Heart left ventricle (tissue), 13 donors: Measurements from ENCODE around the gene PCDHB13.

Experiments used
- POLR2A ChIP-seq, 2 donors: fragments of 450-650 bp; IDR thresholded peaks; one replicate each; pipeline ENCODE4 v1.6.1; 2017; ENCODE audit warnings: antibody characterized with exemption in 2 of 2, mild to moderate bottlenecking in 2 of 2, moderate library complexity in 2 of 2
- TF ChIP-seq, protein P1 (sequence below), 12 donors: fragments of 200-600 bp; sonication (generic) in 4 of 12; IDR thresholded peaks; one replicate each; pipeline versions ENCODE4 v1.5.0 to v1.8.0; 2018 to 2022; ENCODE audit warnings: antibody characterized with exemption in 12 of 12, mild to moderate bottlenecking in 5 of 12
- donor health status: ischemic (EF 13 %, LVEDD 7.1; RV severe dilation, severe dysfunction).
- donor health status: DM: no; HTN: yes; CAD: no.
- donor health status: DM: no; HTN: no; CAD: no.
- donor health status: ischemic (EF 25% LVEDD 6.9; RV normal size, moderate dysfunction).
- donor health status: ischemic (EF 25% LVEDD 5.7; RV mildly dilated, moderate dysfunction).
- donor health status: ischemic (EF 35%, LVEDD 5.7; RV mildly dilated, moderate dysfunction).
- donor health status: nonischemic (EF 11% LVEDD 7.7; RV severe dilation, severe dysfunction).
- donor health status: DM: yes; HTN: yes; CAD: no.
- donor health status: PGD.
- donor health status: ischemic (EF 29% LVEDD 5.4; RV normal size, mild dysfunction).
- donor health status: nonischemic (EF 23%, LVEDD 6.1; RV moderate dilation, normal function).

DNA sequence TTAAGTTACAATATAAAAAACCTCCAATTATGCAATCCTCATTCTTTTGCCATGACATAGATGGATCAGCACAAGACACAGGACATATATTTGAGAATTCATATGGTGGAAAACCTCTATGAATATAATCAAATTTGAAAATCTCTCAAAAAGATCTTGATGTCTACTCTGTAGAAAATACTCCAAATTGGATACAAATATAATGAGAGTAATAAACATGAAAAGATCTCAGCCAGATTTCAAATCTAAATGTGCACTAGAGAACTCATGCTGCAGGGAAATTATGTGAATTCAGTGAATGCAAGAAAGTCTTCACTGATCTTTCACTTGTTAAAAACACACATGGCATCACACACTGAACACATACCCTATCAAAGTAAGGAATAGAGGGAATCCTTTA, 45.2 kb downstream of the PCDHB13 start:
- TF ChIP-seq, protein P1, sequence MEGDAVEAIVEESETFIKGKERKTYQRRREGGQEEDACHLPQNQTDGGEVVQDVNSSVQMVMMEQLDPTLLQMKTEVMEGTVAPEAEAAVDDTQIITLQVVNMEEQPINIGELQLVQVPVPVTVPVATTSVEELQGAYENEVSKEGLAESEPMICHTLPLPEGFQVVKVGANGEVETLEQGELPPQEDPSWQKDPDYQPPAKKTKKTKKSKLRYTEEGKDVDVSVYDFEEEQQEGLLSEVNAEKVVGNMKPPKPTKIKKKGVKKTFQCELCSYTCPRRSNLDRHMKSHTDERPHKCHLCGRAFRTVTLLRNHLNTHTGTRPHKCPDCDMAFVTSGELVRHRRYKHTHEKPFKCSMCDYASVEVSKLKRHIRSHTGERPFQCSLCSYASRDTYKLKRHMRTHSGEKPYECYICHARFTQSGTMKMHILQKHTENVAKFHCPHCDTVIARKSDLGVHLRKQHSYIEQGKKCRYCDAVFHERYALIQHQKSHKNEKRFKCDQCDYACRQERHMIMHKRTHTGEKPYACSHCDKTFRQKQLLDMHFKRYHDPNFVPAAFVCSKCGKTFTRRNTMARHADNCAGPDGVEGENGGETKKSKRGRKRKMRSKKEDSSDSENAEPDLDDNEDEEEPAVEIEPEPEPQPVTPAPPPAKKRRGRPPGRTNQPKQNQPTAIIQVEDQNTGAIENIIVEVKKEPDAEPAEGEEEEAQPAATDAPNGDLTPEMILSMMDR (IDR thresholded peaks at IDR 0.05): no peak
- no peak for TF ChIP-seq POLR2A (IDR thresholded peaks at IDR 0.05)
